Right lobe of liver (tissue), 4 donors: Measurements from ENCODE around the gene PVR.

Experiments used
- CTCF ChIP-seq, 4 donors: fragments of 200-600 bp in 3 of 4; fragments of 450-650 bp in 1 of 4; IDR thresholded peaks; one replicate each; pipeline versions ENCODE4 v1.5.1 to v1.8.0; 2016 to 2022; ENCODE audit warnings: antibody characterized with exemption in 4 of 4, mild to moderate bottlenecking in 2 of 4
- POLR2A ChIP-seq: fragments of 450-650 bp; IDR thresholded peaks from one replicate; pipeline ENCODE4 v1.6.1; 2017; ENCODE audit warnings: antibody characterized with exemption, mild to moderate bottlenecking
- donor health status: DM: no; HTN: no; CAD: no.
- donor health status: DM: no; HTN: no; CAD: no.
- donor health status: DM: no; HTN: yes; CAD: no.

GRCh38 chr19:44617110-44617880, 26.4 kb upstream of the PVR start:
- TF ChIP-seq CTCF (IDR thresholded peaks at IDR 0.05) (no peak), POLR2A (no peak)
